Dendritic cell treated with granulocyte-macrophage colony-stimulating factor and Interleukin-4, amounts not matched to agents 40 ng/mL and 50 ng/mL, for 4 days (primary cell): ENCODE results near the gene UBA6.
"Not testable (repeated sequence)": the region's sequence is repeated elsewhere in the genome, so short reads cannot be mapped to it uniquely, and the experiment has no call there.

ENCODE experiments used
- H3K27ac Mint-ChIP-seq: one replicate; pipeline ENCODE4 v1.8.0; 2022; ENCODE audit warnings: mild to moderate bottlenecking, mixed read lengths
- H3K27me3 Mint-ChIP-seq: one replicate; pipeline ENCODE4 v1.8.0; 2022; ENCODE audit warnings: mild to moderate bottlenecking, mixed read lengths
- H3K36me3 Mint-ChIP-seq: one replicate; pipeline ENCODE4 v1.8.0; 2022; ENCODE audit warnings: low read depth, mixed read lengths
- H3K4me1 Mint-ChIP-seq: one replicate; pipeline ENCODE4 v1.8.0; 2022; ENCODE audit warnings: low read depth, mixed read lengths
- H3K4me3 Mint-ChIP-seq: one replicate; pipeline ENCODE4 v1.8.0; 2022; ENCODE audit warnings: mild to moderate bottlenecking, moderate library complexity, mixed read lengths
- H3K9me3 Mint-ChIP-seq: one replicate; pipeline ENCODE4 v1.8.0; 2022; ENCODE audit warnings: mixed read lengths
- intact Hi-C: fragments of 100-400 bp; cut with micrococcal nuclease; formaldehyde crosslinking; loops from one replicate; pipeline ENCODE4 v1.15.0; 2022

UBA6 gene

GRCh38 chr4:67678612-67679011 is 22.3 kb downstream of the UBA6 start:
- no peaks in the 10 kb centered on the region for H3K27me3 Mint-ChIP-seq
- H3K36me3 Mint-ChIP-seq = peaks cover 56% of the 10 kb centered on the region
- intact Hi-C loops = no loop called here
- H3K4me3 Mint-ChIP-seq = no peak overlapping the region
- H3K4me1 Mint-ChIP-seq = no peaks in the 10 kb centered on the region
- H3K9me3 Mint-ChIP-seq = no peaks in the 10 kb centered on the region
- no peak overlapping the region for H3K27ac Mint-ChIP-seq

- no peaks in the 10 kb centered on the region for H3K4me1 Mint-ChIP-seq
- H3K36me3 Mint-ChIP-seq = peaks cover 77% of the 10 kb centered on the region
- H3K4me3 Mint-ChIP-seq = no peak overlapping the region
- intact Hi-C loops = no loop called here
- no peaks in the 10 kb centered on the region for H3K27me3 Mint-ChIP-seq
- no peaks in the 10 kb centered on the region for H3K9me3 Mint-ChIP-seq
- no peak overlapping the region for H3K27ac Mint-ChIP-seq
Measured at GRCh38 chr4:67674098-67674497, 26.9 kb downstream of the UBA6 start.

- no peak overlapping the region for H3K4me3 Mint-ChIP-seq
- intact Hi-C loops = loop anchor here (5.0 kb wide), 1 partner anchor 36 kb away; no protein-coding TSS in a partner anchor
- peaks cover 77% of the 10 kb centered on the region for H3K36me3 Mint-ChIP-seq
- H3K27me3 Mint-ChIP-seq = no peaks in the 10 kb centered on the region
- H3K4me1 Mint-ChIP-seq = no peaks in the 10 kb centered on the region
- no peak overlapping the region for H3K27ac Mint-ChIP-seq
- no peaks in the 10 kb centered on the region for H3K9me3 Mint-ChIP-seq
Measured at GRCh38 chr4:67668315-67668714, 32.6 kb downstream of the UBA6 start.

GRCh38 chr4:67660418-67660817 is 40.5 kb downstream of the UBA6 start:
- Mint-ChIP-seq H3K27ac (no peak overlapping the region), H3K27me3 (no peaks in the 10 kb centered on the region), H3K4me1 (no peaks in the 10 kb centered on the region), H3K36me3 (peaks cover 83% of the 10 kb centered on the region), H3K9me3 (peaks cover 17% of the 10 kb centered on the region), H3K4me3 (no peak overlapping the region)
- intact Hi-C loops = no loop called here

- Mint-ChIP-seq H3K36me3 (peaks cover 88% of the 10 kb centered on the region), H3K27me3 (no peaks in the 10 kb centered on the region), H3K9me3 (peaks cover 24% of the 10 kb centered on the region), H3K4me1 (no peaks in the 10 kb centered on the region), H3K4me3 (no peak overlapping the region), H3K27ac (no peak overlapping the region)
- intact Hi-C loops = no loop called here
Measured at GRCh38 chr4:67659065-67659464, 41.9 kb downstream of the UBA6 start.

- H3K36me3 Mint-ChIP-seq = peaks cover 88% of the 10 kb centered on the region
- no peaks in the 10 kb centered on the region for H3K27me3 Mint-ChIP-seq
- no peak overlapping the region for H3K27ac Mint-ChIP-seq
- H3K9me3 Mint-ChIP-seq = peaks cover 24% of the 10 kb centered on the region
- H3K4me1 Mint-ChIP-seq = no peaks in the 10 kb centered on the region
- intact Hi-C loops = no loop called here
- H3K4me3 Mint-ChIP-seq = no peak overlapping the region
Measured at GRCh38 chr4:67658302-67658701, 42.7 kb downstream of the UBA6 start.

- intact Hi-C loops = no loop called here
Measured at GRCh38 chr4:67651536-67651935, 49.4 kb downstream of the UBA6 start.

GRCh38 chr4:67638136-67638535 is 62.8 kb downstream of the UBA6 start:
- Mint-ChIP-seq H3K27ac (peak overlapping the region; percentile 13), H3K4me3 (no peak overlapping the region), H3K36me3 (peaks cover 54% of the 10 kb centered on the region), H3K27me3 (no peaks in the 10 kb centered on the region), H3K9me3 (no peaks in the 10 kb centered on the region), H3K4me1 (peaks cover 10% of the 10 kb centered on the region)
- intact Hi-C loops = no loop called here

More at GRCh38 chr4:67651536-67651935, 49.4 kb downstream of the UBA6 start:
- no peaks in the 10 kb centered on the region for H3K4me1 Mint-ChIP-seq
- no peak overlapping the region for H3K4me3 Mint-ChIP-seq
- no peak overlapping the region for H3K27ac Mint-ChIP-seq
- H3K36me3 Mint-ChIP-seq = peaks cover 69% of the 10 kb centered on the region
- peaks cover 8% of the 10 kb centered on the region for H3K9me3 Mint-ChIP-seq
- H3K27me3 Mint-ChIP-seq = no peaks in the 10 kb centered on the region

GRCh38 chr4:67636978-67637377 is 64.0 kb downstream of the UBA6 start:
- intact Hi-C loops, H3K4me3 Mint-ChIP-seq, H3K9me3 Mint-ChIP-seq, H3K27me3 Mint-ChIP-seq, H3K27ac Mint-ChIP-seq: not testable (repeated sequence)
- H3K36me3 Mint-ChIP-seq = peaks cover 54% of the 10 kb centered on the region
- peaks cover 19% of the 10 kb centered on the region for H3K4me1 Mint-ChIP-seq

GRCh38 chr4:67635331-67635730 is 65.6 kb downstream of the UBA6 start:
- Mint-ChIP-seq H3K27me3 (no peaks in the 10 kb centered on the region), H3K36me3 (peaks cover 57% of the 10 kb centered on the region), H3K4me3 (no peak overlapping the region), H3K27ac (no peak overlapping the region), H3K9me3 (no peaks in the 10 kb centered on the region), H3K4me1 (peaks cover 19% of the 10 kb centered on the region)
- intact Hi-C loops = no loop called here

- no peak overlapping the region for H3K27ac Mint-ChIP-seq
- no peaks in the 10 kb centered on the region for H3K27me3 Mint-ChIP-seq
Measured at GRCh38 chr4:67634741-67635140, 66.2 kb downstream of the UBA6 start.

GRCh38 chr4:67632492-67632891 is 68.5 kb downstream of the UBA6 start:
- H3K36me3 Mint-ChIP-seq = peaks cover 63% of the 10 kb centered on the region

More at GRCh38 chr4:67634741-67635140, 66.2 kb downstream of the UBA6 start:
- no peak overlapping the region for H3K4me3 Mint-ChIP-seq
- H3K4me1 Mint-ChIP-seq = peaks cover 19% of the 10 kb centered on the region
- intact Hi-C loops = loop anchor here (5.0 kb wide), 2 partner anchors 33 to 87 kb away; partner anchors contain the start of gene CENPC
- H3K36me3 Mint-ChIP-seq = peaks cover 61% of the 10 kb centered on the region
- H3K9me3 Mint-ChIP-seq = no peaks in the 10 kb centered on the region

GRCh38 chr4:67624939-67625338 is 76.0 kb downstream of the UBA6 start:
- intact Hi-C loops = no loop called here
- peaks cover 62% of the 10 kb centered on the region for H3K36me3 Mint-ChIP-seq
- no peaks in the 10 kb centered on the region for H3K4me1 Mint-ChIP-seq
- H3K27ac Mint-ChIP-seq = no peak overlapping the region
- no peak overlapping the region for H3K4me3 Mint-ChIP-seq
- no peaks in the 10 kb centered on the region for H3K9me3 Mint-ChIP-seq
- H3K27me3 Mint-ChIP-seq = no peaks in the 10 kb centered on the region

More at GRCh38 chr4:67632492-67632891, 68.5 kb downstream of the UBA6 start:
- no peaks in the 10 kb centered on the region for H3K9me3 Mint-ChIP-seq
- H3K4me1 Mint-ChIP-seq = peaks cover 9% of the 10 kb centered on the region
- no peaks in the 10 kb centered on the region for H3K27me3 Mint-ChIP-seq
- intact Hi-C loops = loop anchor here (5.0 kb wide), 2 partner anchors 35 to 85 kb away; partner anchors contain the start of gene CENPC
- H3K4me3 Mint-ChIP-seq = peak overlapping the region; percentile 20
- H3K27ac Mint-ChIP-seq = peak overlapping the region; percentile 81

- Mint-ChIP-seq H3K9me3 (peaks cover 22% of the 10 kb centered on the region), H3K27me3 (no peaks in the 10 kb centered on the region), H3K36me3 (peaks cover 57% of the 10 kb centered on the region), H3K4me1 (no peaks in the 10 kb centered on the region), H3K4me3 (no peak overlapping the region), H3K27ac (no peak overlapping the region)
- intact Hi-C loops = no loop called here
Measured at GRCh38 chr4:67616478-67616877, 84.5 kb downstream of the UBA6 start.

- Mint-ChIP-seq H3K36me3 (peaks cover 46% of the 10 kb centered on the region), H3K4me1 (no peaks in the 10 kb centered on the region), H3K9me3 (peaks cover 28% of the 10 kb centered on the region), H3K27me3 (no peaks in the 10 kb centered on the region), H3K4me3 (no peak overlapping the region), H3K27ac (no peak overlapping the region)
- intact Hi-C loops = no loop called here
Measured at GRCh38 chr4:67615119-67615518, 85.8 kb downstream of the UBA6 start.
